H1 (cell line): Measurements from ENCODE around the gene CCDC197. TPM values are rescaled to one million over a fixed set of nuclear protein-coding genes. Genes with fewer than 3 reads are reported as not detected.

Source experiments
- CTCF ChIA-PET: fragments of 300-600 bp; sonication (Branson Sonifier 250); formaldehyde crosslinking; loops from one replicate; lab custom pipeline; 2021; ENCODE audit not compliant: partially characterized antibody; lab: Charles Lee
- POLR2A ChIA-PET: fragments of 300-600 bp; sonication (Branson Sonifier 250); formaldehyde crosslinking; loops from one replicate; lab custom pipeline; 2021; ENCODE audit warnings: inconsistent platforms; ENCODE audit not compliant: partially characterized antibody; lab: Charles Lee
- DNase-seq, 2 experiments: peaks; one replicate each; pipeline versions ENCODE4 v3.0.0 to v3.0.0-alpha.2; 2010 to 2022; ENCODE audit warnings: low spot score in 2 of 2, low read depth in 1 of 2, mixed read lengths in 1 of 2
- FAIRE-seq: peaks from 2 replicates; lab custom pipeline; 2011; peaks lifted over from hg19 to GRCh38; lab: Jason Lieb, UNC
- H2AFZ ChIP-seq: 2 replicates; pipeline ENCODE4 v1.8.1; 2012; ENCODE audit warnings: low read length, inconsistent platforms
- H2AK5ac ChIP-seq: 2 replicates; pipeline ENCODE4 v1.6.1; 2013; ENCODE audit warnings: low read depth, low read length
- H2BK120ac ChIP-seq: replicated peaks from 2 replicates; pipeline ENCODE3; 2013; ENCODE audit warnings: low read depth, low read length, inconsistent platforms
- H2BK12ac ChIP-seq: 2 replicates; pipeline ENCODE4 v1.6.1; 2013; ENCODE audit warnings: low read depth, low read length
- H2BK15ac ChIP-seq: 2 replicates; pipeline ENCODE4 v1.6.1; 2013; ENCODE audit warnings: low read length
- H2BK20ac ChIP-seq: 2 replicates; pipeline ENCODE4 v1.6.1; 2013; ENCODE audit warnings: low read length
- H2BK5ac ChIP-seq: 2 replicates; pipeline ENCODE4 v1.6.1; 2013; ENCODE audit warnings: low read depth, low read length
- H3K14ac ChIP-seq: 2 replicates; pipeline ENCODE4 v1.6.1; 2013; ENCODE audit warnings: inconsistent platforms; ENCODE audit not compliant: insufficient read length
- H3K18ac ChIP-seq: 2 replicates; pipeline ENCODE4 v1.6.1; 2013; ENCODE audit warnings: low read length; ENCODE audit errors: extremely low read depth
- H3K23ac ChIP-seq: 2 replicates; pipeline ENCODE4 v1.6.1; 2013; ENCODE audit warnings: inconsistent platforms; ENCODE audit not compliant: insufficient read length
- H3K23me2 ChIP-seq: 2 replicates; pipeline ENCODE4 v1.6.1; 2013; ENCODE audit warnings: low read depth, low read length
- H3K27ac ChIP-seq: 2 replicates; pipeline ENCODE4 v1.6.1; 2011; ENCODE audit warnings: low read depth, low read length, inconsistent platforms
- H3K27me3 ChIP-seq, 4 experiments: replicated peaks in 1 of 4; 1 replicate in 1 of 4; 2 replicates in 3 of 4; pipeline versions ENCODE4 v1.6.1 to v1.8.1; 2011 to 2013; ENCODE audit warnings: low read length in 3 of 4, mild to moderate bottlenecking in 3 of 4, inconsistent platforms in 2 of 4, mixed read lengths in 2 of 4, moderate library complexity in 1 of 4; ENCODE audit not compliant: control insufficient read depth in 3 of 4, insufficient read depth in 3 of 4; ENCODE audit errors: extremely low read depth in 1 of 4
- H3K36me3 ChIP-seq, 4 experiments: 2 replicates each; pipeline versions ENCODE4 v1.6.1 to v1.8.1; 2011 to 2013; ENCODE audit warnings: mild to moderate bottlenecking in 4 of 4, low read length in 3 of 4, moderate library complexity in 2 of 4, control low read depth in 1 of 4, inconsistent platforms in 1 of 4; ENCODE audit not compliant: insufficient read depth in 4 of 4, control insufficient read depth in 2 of 4
- H3K4ac ChIP-seq: replicated peaks from 2 replicates; pipeline ENCODE3; 2013; ENCODE audit warnings: low read length, low read depth, mixed read lengths, inconsistent platforms; ENCODE audit not compliant: insufficient read length
- H3K4me1 ChIP-seq, 4 experiments: replicated peaks in 1 of 4; 1 replicate in 1 of 4; 2 replicates in 3 of 4; pipeline versions ENCODE4 v1.6.1 to v1.8.1; 2011 to 2013; ENCODE audit warnings: low read length in 3 of 4, inconsistent platforms in 2 of 4, mixed read lengths in 1 of 4; ENCODE audit not compliant: insufficient read depth in 4 of 4, control insufficient read depth in 3 of 4
- H3K4me2 ChIP-seq, 2 experiments: 2 replicates each; pipeline versions ENCODE4 v1.6.1 to v1.8.1; 2011 to 2013; ENCODE audit warnings: low read depth in 2 of 2, low read length in 2 of 2, control low read depth in 1 of 2, inconsistent platforms in 1 of 2, mild to moderate bottlenecking in 1 of 2; ENCODE audit not compliant: insufficient read depth in 1 of 2
- H3K4me3 ChIP-seq, 4 experiments: fragments of 200-600, 300-600 bp in 1 of 4; sonication (generic), shearing (Covaris generic), sonication (Bioruptor Twin) in 1 of 4; 2 replicates each; pipeline versions ENCODE4 v1.5.1 to v1.8.1; 2011 to 2016; ENCODE audit warnings: low read length in 4 of 4, low read depth in 3 of 4, control low read depth in 2 of 4, inconsistent platforms in 2 of 4, mild to moderate bottlenecking in 2 of 4, mixed read lengths in 1 of 4, moderate library complexity in 1 of 4; ENCODE audit not compliant: insufficient read depth in 2 of 4; ENCODE audit errors: extremely low read depth in 1 of 4
- H3K56ac ChIP-seq: replicated peaks from 2 replicates; pipeline ENCODE3; 2013; ENCODE audit warnings: low read depth, mild to moderate bottlenecking, mixed read lengths, low read length, inconsistent platforms; ENCODE audit not compliant: insufficient read length
- H3K79me1 ChIP-seq: 2 replicates; pipeline ENCODE4 v1.6.1; 2013; ENCODE audit warnings: low read depth, low read length, control low read depth
- H3K79me2 ChIP-seq, 2 experiments: 2 replicates each; pipeline versions ENCODE4 v1.6.1 to v1.8.1; 2012 to 2013; ENCODE audit warnings: low read length in 2 of 2, mild to moderate bottlenecking in 2 of 2, inconsistent platforms in 1 of 2; ENCODE audit not compliant: insufficient read depth in 2 of 2, control insufficient read depth in 1 of 2
- H3K9ac ChIP-seq, 4 experiments: replicated peaks in 1 of 4; 1 replicate in 1 of 4; 2 replicates in 3 of 4; pipeline versions ENCODE4 v1.6.1 to v1.8.1; 2011 to 2013; ENCODE audit warnings: low read depth in 3 of 4, low read length in 3 of 4, control low read depth in 2 of 4, mild to moderate bottlenecking in 2 of 4, moderate library complexity in 2 of 4, inconsistent platforms in 1 of 4; ENCODE audit errors: extremely low read depth in 1 of 4
- H3K9me3 ChIP-seq, 2 experiments: 2 replicates each; pipeline versions ENCODE4 v1.6.1 to v1.8.1; 2012 to 2013; ENCODE audit warnings: mild to moderate bottlenecking in 2 of 2, moderate library complexity in 2 of 2, control low read depth in 1 of 2, inconsistent platforms in 1 of 2, low read depth in 1 of 2, low read length in 1 of 2, mixed read lengths in 1 of 2; ENCODE audit not compliant: insufficient read depth in 2 of 2
- H4K20me1 ChIP-seq, 2 experiments: replicated peaks in 1 of 2; 2 replicates each; pipeline versions ENCODE3 to v1.8.1; 2011 to 2013; ENCODE audit warnings: inconsistent platforms in 2 of 2, low read length in 2 of 2, mild to moderate bottlenecking in 1 of 2; ENCODE audit not compliant: insufficient read depth in 2 of 2, control insufficient read depth in 1 of 2
- H4K5ac ChIP-seq: 2 replicates; pipeline ENCODE4 v1.6.1; 2013; ENCODE audit warnings: low read length, low read depth, mixed read lengths, inconsistent platforms; ENCODE audit not compliant: insufficient read length
- H4K8ac ChIP-seq: 2 replicates; pipeline ENCODE4 v1.8.0; 2013; ENCODE audit warnings: mild to moderate bottlenecking, moderate library complexity, low read length, inconsistent platforms; ENCODE audit not compliant: insufficient read depth; ENCODE audit errors: extremely low read depth
- H4K91ac ChIP-seq: replicated peaks from 2 replicates; pipeline ENCODE3; 2013; ENCODE audit warnings: low read length, mixed read lengths, inconsistent platforms; ENCODE audit not compliant: insufficient read length
- RAD21 ChIP-seq, 2 experiments: IDR thresholded peaks in 1 of 2; conservative IDR thresholded peaks in 1 of 2; 2 replicates each; pipeline ENCODE4 v1.6.1; 2011; ENCODE audit warnings: low read depth in 2 of 2, low read length in 2 of 2, improper control_type of control experiment in 1 of 2, inconsistent platforms in 1 of 2, mild to moderate bottlenecking in 1 of 2, moderate library complexity in 1 of 2
- TAF7 ChIP-seq: optimal IDR thresholded peaks from 2 replicates; pipeline ENCODE3; 2011; ENCODE audit warnings: low read depth, mild to moderate bottlenecking, inconsistent platforms, low read length, moderate library complexity, borderline replicate concordance
- WGBS, 2 experiments: shearing (Covaris generic) in 1 of 2; methylation state at CpG; one replicate each; pipeline versions ENCODE4 v1.1.6 to v1.1.7; 2013 to 2015; ENCODE audit warnings: low lambda C conversion rate in 2 of 2, mixed read lengths in 2 of 2, inconsistent platforms in 1 of 2, low coverage in 1 of 2, missing lambda C conversion rate in 1 of 2; ENCODE audit not compliant: insufficient replicate concordance in 2 of 2, insufficient coverage in 1 of 2, insufficient read length in 1 of 2; ENCODE audit errors: extremely low coverage in 1 of 2, missing lambda C conversion rate in 1 of 2; 5-methylcytosine and 5-hydroxymethylcytosine counted together
- polyA plus RNA-seq, 7 experiments: library from polyadenylated mRNA; depleted of rRNA in 3 of 7; stranded (reverse) in 5 of 7; unstranded in 2 of 7; fragments of >200 nt in 5 of 7; fragments of 200-250 nt in 2 of 7; gene quantifications; 1 replicate in 5 of 7; 2 replicates in 1 of 7; 4 replicates in 1 of 7; pipeline versions ENCODE4 v1.2.1 to v1.2.3, GENCODE V29; 2011 to 2013; ENCODE audit warnings: missing spikeins in 2 of 7, mixed read lengths in 2 of 7
- total RNA-seq: library from RNA; stranded (reverse); fragmentation: NEBNext Ultra II Directional; extraction: Animal tissue kit (Norgen Biotek cat#: 25700); gene quantifications from 2 replicates; pipeline ENCODE4 v1.2.1, GENCODE V29; 2021
- TF ChIP-seq, protein P1 (sequence below), 3 experiments: IDR thresholded peaks; 1 replicate in 2 of 3; 2 replicates in 1 of 3; pipeline versions ENCODE4 v1.5.1 to v1.6.1; 2011; ENCODE audit warnings: low read length in 3 of 3, mild to moderate bottlenecking in 3 of 3, inconsistent platforms in 2 of 3, low read depth in 1 of 3, moderate library complexity in 1 of 3; ENCODE audit not compliant: insufficient read depth in 1 of 3; ENCODE audit errors: control extremely low read depth in 1 of 3

Gene CCDC197
- total and polyA plus RNA-seq, 2 of the 8 experiments (the other 6 are each of a cell fraction or from before 2014, with no cell fraction given), result not detected

- H3K23me2 ChIP-seq, result no peaks in the 10 kb centered on the region
- H3K4ac ChIP-seq, result no peak overlapping the region
- POLR2A ChIA-PET, result interaction anchor here (0.8 to 1.8 kb wide), 3 partner anchors 12 to 42 kb away, joined by 3 to 6 read pairs (median 3); no protein-coding TSS in a partner anchor
- H2BK5ac ChIP-seq, result no peak overlapping the region
- no peaks in the 10 kb centered on the region for H3K79me1 ChIP-seq
- no peak overlapping the region for H3K4me3 ChIP-seq
- H3K56ac ChIP-seq, result no peak overlapping the region
- H2BK15ac ChIP-seq, result no peak overlapping the region
- H3K18ac ChIP-seq, result no peak overlapping the region
- H3K27me3 ChIP-seq, result no peaks in the 10 kb centered on the region
- H3K9me3 ChIP-seq, result no peaks in the 10 kb centered on the region
- H4K8ac ChIP-seq, result no peak overlapping the region
- CTCF ChIA-PET, result interaction anchor here (0.5 to 7.2 kb wide), 49 partner anchors 9 to 352 kb away, joined by 3 to 105 read pairs (median 4); partner anchors contain the start of genes CCDC197, IFI27L2, OTUB2 and SERPINA1
- TF ChIP-seq, protein P1, sequence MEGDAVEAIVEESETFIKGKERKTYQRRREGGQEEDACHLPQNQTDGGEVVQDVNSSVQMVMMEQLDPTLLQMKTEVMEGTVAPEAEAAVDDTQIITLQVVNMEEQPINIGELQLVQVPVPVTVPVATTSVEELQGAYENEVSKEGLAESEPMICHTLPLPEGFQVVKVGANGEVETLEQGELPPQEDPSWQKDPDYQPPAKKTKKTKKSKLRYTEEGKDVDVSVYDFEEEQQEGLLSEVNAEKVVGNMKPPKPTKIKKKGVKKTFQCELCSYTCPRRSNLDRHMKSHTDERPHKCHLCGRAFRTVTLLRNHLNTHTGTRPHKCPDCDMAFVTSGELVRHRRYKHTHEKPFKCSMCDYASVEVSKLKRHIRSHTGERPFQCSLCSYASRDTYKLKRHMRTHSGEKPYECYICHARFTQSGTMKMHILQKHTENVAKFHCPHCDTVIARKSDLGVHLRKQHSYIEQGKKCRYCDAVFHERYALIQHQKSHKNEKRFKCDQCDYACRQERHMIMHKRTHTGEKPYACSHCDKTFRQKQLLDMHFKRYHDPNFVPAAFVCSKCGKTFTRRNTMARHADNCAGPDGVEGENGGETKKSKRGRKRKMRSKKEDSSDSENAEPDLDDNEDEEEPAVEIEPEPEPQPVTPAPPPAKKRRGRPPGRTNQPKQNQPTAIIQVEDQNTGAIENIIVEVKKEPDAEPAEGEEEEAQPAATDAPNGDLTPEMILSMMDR (IDR thresholded peaks at IDR 0.05; ENCODE audit: control extremely low read depth in 1 of 3, insufficient read depth in 1 of 3, low read depth in 1 of 3, low read length in 3 of 3), result peak; percentile 81 to 97 (median 97)
- TF ChIP-seq TAF7 (no peak), RAD21 (IDR thresholded peaks at IDR 0.05 in 1 of 2, conservative IDR thresholded peaks at IDR 0.05 in 1 of 2; ENCODE audit: low read depth in 2 of 2, low read length in 2 of 2) (peak; percentile 64 to 72)
- H3K9ac ChIP-seq, result no peak overlapping the region
- no peak overlapping the region for H3K27ac ChIP-seq
- no peak overlapping the region for H4K91ac ChIP-seq
- H3K14ac ChIP-seq, result no peak overlapping the region
- H2AFZ ChIP-seq, result no peak overlapping the region
- no peak overlapping the region for H2BK120ac ChIP-seq
- H3K79me2 ChIP-seq, result no peaks in the 10 kb centered on the region
- 45 to 100% methylated on average over 1 to 12 of the region's 12 CpGs for WGBS, 2 experiments
- H3K23ac ChIP-seq, result no peak overlapping the region
- no peak overlapping the region for H2AK5ac ChIP-seq
- H3K36me3 ChIP-seq, result peaks cover 0 to 4% (median 0%) of the 10 kb centered on the region in 4 experiments; a peak in 2 of 8 replicates
- H4K20me1 ChIP-seq, result peaks cover 2 to 7% of the 10 kb centered on the region in 2 experiments
- FAIRE-seq (peak; percentile 97), DNase-seq (peak; percentile 60 to 91)
- no peak overlapping the region for H2BK20ac ChIP-seq
- no peak overlapping the region for H4K5ac ChIP-seq
- no peak overlapping the region; a peak in 1 of 4 replicates for H3K4me2 ChIP-seq
- H2BK12ac ChIP-seq, result no peak overlapping the region
- H3K4me1 ChIP-seq, result peaks cover 0 to 9% (median 0%) of the 10 kb centered on the region in 4 experiments; a peak in 2 of 7 replicates
Observed at GRCh38 chr14:94036313-94037167, 39.4 kb downstream of the CCDC197 start.
